Measurements from ENCODE around the gene GSTM1. TPM values are rescaled to one million over a fixed set of nuclear protein-coding genes. Genes with fewer than 3 reads are reported as not detected.

The GSTM1 gene
- total and polyA plus RNA-seq, 2 donors (not counting 3 experiments of a cell fraction or from before 2014, with no cell fraction given), result 35.5 TPM; not detected in 1

DNA sequence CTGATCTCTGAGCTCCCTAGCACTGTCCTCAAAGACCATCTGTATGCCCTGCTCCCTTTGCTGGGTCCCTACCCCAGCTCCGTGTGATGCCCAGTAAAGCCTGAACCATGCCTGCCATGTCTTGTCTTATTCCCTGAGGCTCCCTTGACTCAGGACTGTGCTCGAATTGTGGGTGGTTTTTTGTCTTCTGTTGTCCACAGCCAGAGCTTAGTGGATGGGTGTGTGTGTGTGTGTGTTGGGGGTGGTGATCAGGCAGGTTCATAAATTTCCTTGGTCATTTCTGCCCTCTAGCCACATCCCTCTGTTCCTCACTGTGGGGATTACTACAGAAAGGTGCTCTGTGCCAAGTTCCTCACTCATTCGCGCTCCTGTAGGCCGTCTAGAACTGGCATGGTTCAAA is 30.1 kb downstream of the GSTM1 start:
- TF ChIP-seq, protein P1, sequence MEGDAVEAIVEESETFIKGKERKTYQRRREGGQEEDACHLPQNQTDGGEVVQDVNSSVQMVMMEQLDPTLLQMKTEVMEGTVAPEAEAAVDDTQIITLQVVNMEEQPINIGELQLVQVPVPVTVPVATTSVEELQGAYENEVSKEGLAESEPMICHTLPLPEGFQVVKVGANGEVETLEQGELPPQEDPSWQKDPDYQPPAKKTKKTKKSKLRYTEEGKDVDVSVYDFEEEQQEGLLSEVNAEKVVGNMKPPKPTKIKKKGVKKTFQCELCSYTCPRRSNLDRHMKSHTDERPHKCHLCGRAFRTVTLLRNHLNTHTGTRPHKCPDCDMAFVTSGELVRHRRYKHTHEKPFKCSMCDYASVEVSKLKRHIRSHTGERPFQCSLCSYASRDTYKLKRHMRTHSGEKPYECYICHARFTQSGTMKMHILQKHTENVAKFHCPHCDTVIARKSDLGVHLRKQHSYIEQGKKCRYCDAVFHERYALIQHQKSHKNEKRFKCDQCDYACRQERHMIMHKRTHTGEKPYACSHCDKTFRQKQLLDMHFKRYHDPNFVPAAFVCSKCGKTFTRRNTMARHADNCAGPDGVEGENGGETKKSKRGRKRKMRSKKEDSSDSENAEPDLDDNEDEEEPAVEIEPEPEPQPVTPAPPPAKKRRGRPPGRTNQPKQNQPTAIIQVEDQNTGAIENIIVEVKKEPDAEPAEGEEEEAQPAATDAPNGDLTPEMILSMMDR (IDR thresholded peaks at IDR 0.05; ENCODE audit: extremely low read depth in 1 of 2, insufficient read depth in 1 of 2, low read depth in 1 of 2, low read length in 2 of 2), result no peak
- TF ChIP-seq EZH2 (IDR thresholded peaks at IDR 0.05; ENCODE audit: borderline replicate concordance, low read depth, low read length, severe bottlenecking) (no peak), FOS (IDR thresholded peaks at IDR 0.05; ENCODE audit: borderline replicate concordance, insufficient read depth, low read length) (no peak), MYC (IDR thresholded peaks at IDR 0.05; ENCODE audit: low read depth, low read length) (no peak), JUN (IDR thresholded peaks at IDR 0.05; ENCODE audit: borderline replicate concordance, insufficient read depth, insufficient read length, low read depth) (no peak), POLR2AphosphoS5 (IDR thresholded peaks at IDR 0.05; ENCODE audit: insufficient read depth, low read depth, low read length) (no peak), GATA2 (IDR thresholded peaks at IDR 0.05; ENCODE audit: insufficient read depth, insufficient read length, low read depth, low read length) (no peak), POLR2A (IDR thresholded peaks at IDR 0.05; ENCODE audit: low read depth, low read length) (no peak)
- TF ChIP-seq, protein P2, sequence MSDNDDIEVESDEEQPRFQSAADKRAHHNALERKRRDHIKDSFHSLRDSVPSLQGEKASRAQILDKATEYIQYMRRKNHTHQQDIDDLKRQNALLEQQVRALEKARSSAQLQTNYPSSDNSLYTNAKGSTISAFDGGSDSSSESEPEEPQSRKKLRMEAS (IDR thresholded peaks at IDR 0.05; ENCODE audit: insufficient read depth, insufficient read length), result no peak
- Histone ChIP-seq H3K9me1 (replicated peaks; ENCODE audit: control insufficient read depth, extremely low read depth, insufficient read depth, low read length) (no peaks in the 10 kb centered on the region), H3K79me2 (ENCODE audit: control insufficient read depth, insufficient read depth, low read length) (no peaks in the 10 kb centered on the region), H3K9me3 (replicated peaks; ENCODE audit: control insufficient read depth, insufficient read depth, low read length) (no peaks in the 10 kb centered on the region), H4K20me1 (replicated peaks; ENCODE audit: control insufficient read depth, extremely low read depth, insufficient read depth, low read length) (no peaks in the 10 kb centered on the region), H3K9ac (replicated peaks; ENCODE audit: extremely low read depth, insufficient read depth, low read length) (no peak overlapping the region), H3K4me1 (ENCODE audit: control insufficient read depth, extremely low read depth, insufficient read depth, low read length) (peaks cover 8% of the 10 kb centered on the region), H3K4me2 (ENCODE audit: insufficient read depth, low read length) (no peak overlapping the region), H3K36me3 (ENCODE audit: control insufficient read depth in 2 of 2, extremely low read depth in 1 of 2, insufficient read depth in 2 of 2, low read length in 2 of 2) (no peaks in the 10 kb centered on the region), H3K27ac (ENCODE audit: insufficient read depth, low read depth, low read length) (no peak overlapping the region), H3K27me3 (ENCODE audit: control insufficient read depth in 2 of 2, insufficient read depth in 2 of 2, low read length in 2 of 2) (no peaks in the 10 kb centered on the region), H2AFZ (ENCODE audit: low read depth, low read length) (no peak overlapping the region), H3K4me3 (replicated peaks in 1 of 3; ENCODE audit: insufficient read depth in 1 of 3, low read depth in 1 of 3, low read length in 3 of 3) (no peak overlapping the region)
- no TSS peak for BruUV-seq (replicated peaks)
- CTCF ChIA-PET, result interaction anchor here (0.8 to 3.6 kb wide), 8 partner anchors 11 to 267 kb away, joined by 4 to 15 read pairs (median 6); partner anchors contain the start of genes AHCYL1 and GSTM1
- DNase-seq (ENCODE audit: low read depth, low spot score) (no peak), FAIRE-seq (no peak)
- dilution Hi-C loops (cut with MboI; ENCODE audit: extremely low pct_ligation_motif_present, low sequenced_read_pairs), result no loop called here
- intact Hi-C loops (cut with micrococcal nuclease), result loop anchor here (1.0 kb wide), 1 partner anchor 56 kb away; no protein-coding TSS in a partner anchor
- POLR2A ChIA-PET, result no interaction called here

Data from endothelial cell of umbilical vein (primary cell).